HG02852 (cell line): Measurements from ENCODE around the gene LSR.

Source experiments
- ATAC-seq: cut with Tn5 transposase; IDR thresholded peaks from one replicate; pipeline ENCODE4 v1.9.1; 2021; ENCODE audit warnings: mild to moderate bottlenecking, moderate library complexity; ENCODE audit not compliant: unreplicated experiment

The LSR gene

DNA sequence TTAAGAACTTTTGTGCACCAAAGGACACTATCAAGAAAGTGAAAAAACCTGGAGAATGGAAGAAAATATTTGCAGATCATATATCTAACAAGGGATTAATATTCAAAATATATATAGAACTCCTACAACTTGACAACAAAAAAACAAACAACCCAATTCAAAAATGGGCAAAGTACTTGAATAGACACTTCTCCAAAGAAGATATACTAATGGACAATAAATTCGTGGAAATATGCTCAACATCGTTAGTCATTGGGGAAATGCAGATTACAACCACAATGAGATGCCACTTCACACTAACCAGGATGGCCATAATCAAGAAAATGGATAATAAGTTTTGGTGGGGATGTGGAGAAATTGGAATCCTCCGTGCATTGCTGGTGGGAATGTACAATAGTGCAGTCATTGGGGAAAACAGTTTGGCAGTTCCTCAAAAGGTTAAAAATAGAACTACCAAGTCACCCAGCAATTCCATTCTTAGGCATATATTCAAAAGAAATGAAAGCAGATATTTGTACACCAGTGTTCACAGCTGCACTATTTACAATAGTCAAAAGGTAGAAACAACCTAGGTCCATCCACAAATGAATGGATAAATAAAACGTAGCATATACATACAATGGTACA is 2.2 kb upstream of the LSR start:
- ATAC-seq = no peak

DNA sequence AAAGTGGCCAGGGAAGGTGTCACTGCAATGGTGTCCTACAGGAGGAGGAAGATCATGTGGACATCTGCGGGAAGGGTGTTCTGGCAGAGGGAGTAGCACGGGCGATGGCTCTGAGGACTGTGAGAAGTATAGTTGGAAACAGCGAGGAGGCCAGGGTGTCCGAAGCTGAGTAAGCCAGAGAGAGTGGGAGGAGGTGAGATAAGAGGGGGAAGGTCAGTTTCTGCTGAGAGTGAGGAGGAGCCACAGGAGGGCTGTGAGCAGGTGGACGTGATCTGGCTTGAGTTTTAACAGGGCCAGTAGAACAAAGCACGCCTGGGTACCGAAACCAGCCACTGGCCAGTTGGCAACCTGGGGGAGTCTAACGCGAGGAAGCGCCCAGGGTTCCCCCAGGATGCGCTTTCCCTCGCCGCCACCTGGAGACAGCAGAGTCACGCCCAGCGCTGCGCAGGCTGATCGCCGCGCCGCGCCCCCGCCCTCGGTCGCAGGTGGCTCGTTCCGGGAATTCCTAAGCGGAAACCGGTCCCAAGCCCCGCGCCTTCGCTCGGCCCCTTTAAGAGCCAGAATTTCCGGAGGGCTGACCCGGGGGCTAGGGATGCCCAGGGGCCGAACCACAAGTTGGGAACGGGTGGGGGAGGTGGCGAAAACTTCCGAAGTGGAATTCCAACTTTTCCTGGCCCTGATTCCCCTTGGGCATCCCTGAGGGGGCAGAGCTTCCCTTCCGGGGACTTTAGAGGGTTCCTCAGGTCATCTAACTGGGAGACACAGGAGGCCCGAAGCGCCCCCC is 1.1 kb upstream of the LSR start:
- ATAC-seq = peak; percentile 42

- ATAC-seq = peak; percentile 16
Measured at GRCh38 chr19:35249146-35249847, 495 bp downstream of the LSR start.

DNA sequence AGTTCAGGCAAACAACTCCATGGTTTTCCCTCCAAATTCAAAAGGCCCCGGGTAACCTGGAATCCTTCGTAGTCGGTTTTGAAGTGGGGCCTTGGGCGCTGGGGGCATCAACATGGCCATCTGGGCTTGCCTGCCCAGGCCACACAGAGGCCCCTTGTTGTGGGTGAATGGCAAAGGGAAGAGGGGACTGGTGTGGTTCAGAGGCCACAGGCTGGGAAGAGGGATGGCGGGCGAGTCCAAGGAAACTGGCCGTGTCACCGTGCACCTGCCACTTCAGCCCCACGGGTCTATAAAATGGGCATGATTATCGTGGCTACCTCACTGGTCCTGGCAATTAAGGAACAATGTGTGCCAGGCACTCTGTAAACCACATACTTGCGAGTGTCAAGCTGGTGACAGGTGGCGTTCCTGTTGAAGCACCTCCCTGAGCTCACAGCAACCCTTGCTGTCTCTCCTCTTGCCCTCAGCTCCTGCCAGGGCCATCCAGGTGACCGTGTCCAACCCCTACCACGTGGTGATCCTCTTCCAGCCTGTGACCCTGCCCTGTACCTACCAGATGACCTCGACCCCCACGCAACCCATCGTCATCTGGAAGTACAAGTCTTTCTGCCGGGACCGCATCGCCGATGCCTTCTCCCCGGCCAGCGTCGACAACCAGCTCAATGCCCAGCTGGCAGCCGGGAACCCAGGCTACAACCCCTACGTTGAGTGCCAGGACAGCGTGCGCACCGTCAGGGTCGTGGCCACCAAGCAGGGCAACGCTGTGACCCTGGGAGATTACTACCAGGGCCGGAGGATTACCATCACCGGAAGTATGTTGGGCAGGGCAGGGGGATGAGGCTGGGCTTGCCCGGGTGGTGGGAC is 1.3 kb downstream of the LSR start:
- no peak for ATAC-seq

DNA sequence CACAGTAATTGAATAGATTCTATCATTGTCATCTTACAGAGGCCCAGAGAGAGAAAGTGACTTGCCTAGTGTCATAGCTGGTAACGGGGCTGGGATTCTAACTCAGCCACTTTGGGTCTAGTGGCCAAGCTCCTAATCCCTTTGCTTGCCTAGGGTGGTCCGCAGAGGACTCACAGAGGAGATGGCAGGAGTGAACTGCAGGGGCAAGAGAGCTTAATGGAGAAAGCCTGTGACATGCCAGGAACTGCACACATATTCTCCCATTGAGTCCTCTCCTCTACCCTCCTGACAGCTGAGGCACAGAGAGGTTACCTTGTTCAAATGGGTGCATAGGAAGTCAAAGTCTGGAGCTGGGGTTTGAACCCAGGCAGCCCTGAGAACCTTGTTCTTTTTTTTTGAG is 2.7 kb downstream of the LSR start:
- ATAC-seq = no peak

DNA sequence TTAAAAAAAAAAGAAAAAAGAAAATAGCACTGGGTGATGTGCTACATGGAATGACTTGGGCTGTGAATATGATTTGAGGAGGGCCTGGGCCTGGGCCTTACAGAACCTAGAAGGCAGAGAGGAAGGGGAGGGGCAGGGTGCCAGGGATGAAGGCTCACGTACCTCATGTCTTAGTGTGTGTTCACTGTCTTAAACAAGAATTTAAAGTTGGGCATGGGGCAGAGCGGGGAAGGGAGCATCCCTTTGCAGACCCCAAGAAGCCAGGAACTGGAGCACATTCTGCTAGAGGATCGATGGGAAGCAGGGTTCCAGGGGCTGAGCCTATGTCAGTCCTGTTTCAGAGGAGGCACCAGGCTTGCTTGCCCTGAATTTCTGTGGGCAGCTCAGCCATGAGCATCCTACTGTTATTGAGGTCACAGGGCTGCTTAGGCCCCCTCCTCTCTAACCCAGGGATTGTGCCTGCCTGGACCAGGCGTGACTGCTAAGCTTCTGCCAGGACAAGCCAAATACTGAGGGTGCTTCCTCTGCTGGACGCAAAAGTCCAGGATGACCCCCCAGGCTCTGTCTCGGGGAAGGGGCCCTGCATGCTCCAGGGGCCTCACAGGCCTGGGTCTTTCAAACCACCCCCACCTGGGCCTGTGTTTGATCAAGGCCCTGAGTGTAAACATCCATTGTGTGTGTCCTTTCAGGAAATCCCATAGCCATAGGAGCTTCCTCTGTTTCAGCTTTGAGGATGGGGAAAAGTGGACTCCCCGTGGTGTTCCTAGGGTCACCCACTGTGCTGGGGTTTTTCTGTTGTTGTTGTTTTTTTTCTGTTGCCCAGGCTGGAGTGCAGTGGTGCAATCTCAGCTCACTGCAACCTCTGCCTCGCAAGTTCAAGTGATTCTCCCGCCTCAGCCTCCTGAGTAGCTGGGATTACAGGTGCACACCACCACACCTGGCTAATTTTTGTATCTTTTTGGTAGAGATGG is 4.8 kb downstream of the LSR start:
- no peak for ATAC-seq

DNA sequence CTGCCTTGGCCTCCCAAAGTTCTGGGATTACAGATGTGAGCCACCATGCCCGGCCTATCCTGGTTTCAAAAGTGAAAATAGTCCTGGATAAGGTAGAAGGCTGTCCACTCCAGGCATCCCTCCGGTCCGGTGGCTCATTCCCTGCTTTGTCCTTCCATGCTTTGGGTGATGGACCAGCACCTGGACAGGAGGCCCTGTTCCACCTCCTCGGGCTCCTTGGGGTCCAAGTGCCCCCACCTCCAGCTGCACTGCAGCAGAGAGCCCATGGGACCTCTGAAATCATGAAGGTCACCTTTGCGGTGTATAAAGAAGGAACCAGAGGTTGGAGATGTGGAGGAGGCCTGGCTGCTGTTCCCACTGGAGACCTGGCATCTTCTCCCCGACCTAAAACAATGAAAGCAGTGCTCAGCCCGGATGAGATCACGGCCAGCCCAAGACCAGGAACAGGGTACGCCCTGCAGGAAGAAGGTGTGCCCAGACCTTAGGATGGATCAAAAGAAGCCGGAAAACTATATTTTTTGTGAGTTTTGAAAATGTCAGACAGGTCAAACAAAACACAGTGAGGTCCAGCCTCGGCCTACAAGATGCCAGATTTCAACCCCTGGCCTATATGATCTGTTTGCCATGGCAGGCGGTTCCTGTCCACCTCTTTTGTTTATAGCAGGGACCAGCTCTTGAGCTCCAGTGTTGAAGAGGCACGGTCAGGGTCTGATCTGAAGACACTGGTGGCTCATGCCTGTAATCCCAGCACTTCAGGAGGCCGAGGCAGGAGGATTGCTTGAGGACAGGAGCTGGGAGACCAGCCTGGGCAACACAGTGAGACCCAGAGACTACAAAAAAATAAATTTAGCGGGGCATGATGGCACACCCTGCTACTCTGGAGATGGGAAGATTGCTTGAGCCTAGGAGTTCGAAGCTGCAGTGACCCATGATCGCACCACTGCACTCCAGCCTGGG is 5.8 kb downstream of the LSR start:
- ATAC-seq = no peak

GRCh38 chr19:35256566-35256965 is 7.8 kb downstream of the LSR start:
- ATAC-seq = no peak

DNA sequence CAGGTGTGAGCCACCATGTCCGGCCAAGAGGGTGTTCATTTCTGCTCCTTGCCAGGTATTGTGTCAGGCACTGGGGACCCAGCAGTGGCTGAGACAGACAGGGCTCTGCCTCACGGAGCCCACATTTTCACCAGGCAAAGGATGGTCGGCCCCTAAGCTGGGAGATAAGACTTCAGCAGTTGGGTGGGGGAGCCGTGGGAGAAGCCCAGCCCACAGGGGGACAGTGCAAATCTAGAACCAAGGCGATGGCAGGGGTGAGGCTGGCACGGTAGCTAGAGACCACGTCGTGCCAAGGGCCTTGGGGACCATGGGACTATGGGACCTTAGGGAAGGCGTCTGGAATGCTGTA is 8.3 kb downstream of the LSR start:
- ATAC-seq = no peak

DNA sequence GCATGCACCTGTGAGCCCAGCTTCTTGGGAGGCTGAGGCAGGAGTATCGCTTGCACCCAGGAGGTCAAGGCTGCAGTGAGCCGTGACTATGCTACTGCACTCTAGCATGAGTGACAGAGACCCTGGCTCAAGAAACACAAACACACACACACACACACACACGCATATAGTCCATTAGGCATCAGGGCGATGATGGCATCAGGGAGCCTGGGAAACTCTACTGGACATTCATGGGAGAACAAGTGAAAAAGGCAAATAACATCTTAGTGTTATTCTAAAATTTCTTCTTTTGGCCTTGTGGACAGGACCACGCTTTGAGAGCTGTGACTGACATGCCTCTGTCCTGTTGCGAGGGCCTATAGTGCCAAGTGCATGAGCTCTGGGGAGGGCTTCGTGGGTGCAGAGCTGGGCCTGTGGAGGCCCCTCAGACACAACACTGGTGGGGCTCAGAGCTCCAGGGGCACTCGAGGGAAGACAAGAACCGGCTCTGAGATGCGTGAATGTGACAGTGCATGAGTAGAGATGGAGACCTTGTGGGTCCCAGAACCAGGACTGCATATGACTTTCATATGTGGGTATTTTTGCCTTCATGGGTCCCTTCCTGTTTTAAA is 12.0 kb downstream of the LSR start:
- ATAC-seq = no peak

GRCh38 chr19:35261356-35262100 is 12.7 kb downstream of the LSR start:
- ATAC-seq = no peak

DNA sequence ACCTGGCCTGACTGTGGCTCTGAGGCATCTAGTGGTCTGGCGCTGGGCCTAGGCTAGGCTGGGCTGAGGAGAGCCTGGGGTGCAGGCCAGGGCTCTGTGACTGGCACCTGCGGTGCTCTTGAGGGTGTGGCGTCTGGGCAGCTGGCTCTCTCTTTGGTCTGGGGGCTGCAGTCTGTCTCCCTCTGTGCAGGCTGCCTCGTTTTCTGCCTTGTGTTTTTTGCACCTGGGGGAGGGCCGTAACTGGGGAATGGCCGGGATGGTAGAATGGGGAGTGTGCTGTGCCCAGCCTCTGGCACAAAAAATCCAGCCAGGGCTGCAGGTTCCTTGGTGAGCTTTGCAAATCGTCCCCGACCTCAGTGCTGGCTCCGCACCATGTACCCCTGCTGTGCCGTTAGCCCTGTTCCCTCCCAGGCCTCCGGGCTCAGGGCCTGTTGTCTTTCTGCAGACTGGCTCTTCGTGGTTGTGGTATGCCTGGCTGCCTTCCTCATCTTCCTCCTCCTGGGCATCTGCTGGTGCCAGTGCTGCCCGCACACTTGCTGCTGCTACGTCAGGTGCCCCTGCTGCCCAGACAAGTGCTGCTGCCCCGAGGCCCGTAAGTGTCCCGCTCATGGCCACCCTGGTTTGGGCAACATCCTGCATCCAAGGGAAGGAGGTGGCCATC is 13.4 kb downstream of the LSR start:
- ATAC-seq = no peak

GRCh38 chr19:35264268-35265125 is 15.7 kb downstream of the LSR start:
- ATAC-seq = no peak

DNA sequence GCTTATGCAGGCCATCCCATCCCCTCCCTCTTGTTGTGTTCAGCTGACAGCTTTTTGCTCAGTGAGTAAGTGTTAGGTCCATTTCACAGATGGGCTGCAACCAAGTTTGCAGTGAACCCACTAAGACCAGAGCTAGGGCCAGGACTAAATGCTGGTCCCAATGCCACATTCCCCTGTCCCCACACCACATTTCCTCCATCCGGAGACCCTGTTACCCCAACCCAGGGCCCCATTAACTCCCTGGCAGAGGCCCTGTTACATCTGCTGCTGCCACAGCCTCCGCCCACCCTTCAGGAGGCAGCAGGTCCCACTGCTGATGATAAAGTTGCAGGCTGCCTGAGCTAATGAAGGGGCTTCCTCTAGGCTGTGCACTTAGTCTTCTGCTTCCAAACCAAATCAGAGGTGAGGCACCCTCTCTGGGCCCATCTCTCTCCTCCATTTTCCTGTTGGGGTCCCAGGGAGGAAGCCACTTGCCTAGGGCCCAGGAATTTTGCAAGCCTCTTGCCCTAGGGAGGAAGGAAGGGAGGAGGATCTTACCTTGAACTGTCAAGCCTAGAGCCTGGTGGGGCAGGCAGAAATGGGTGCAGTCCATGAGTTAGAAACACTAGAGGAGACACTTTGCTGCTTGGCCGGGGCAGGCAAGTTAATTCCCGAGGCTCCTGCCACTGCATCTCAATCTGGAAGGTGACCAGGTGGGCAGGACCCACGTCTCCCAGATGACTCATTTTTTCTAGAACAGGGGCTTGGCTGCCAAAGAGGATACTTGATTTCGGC is 16.5 kb downstream of the LSR start:
- ATAC-seq = no peak

- ATAC-seq = no peak
Measured at GRCh38 chr19:35265900-35266519, 17.2 kb downstream of the LSR start.
